Mucosa of stomach (tissue), 1 donor: ENCODE measurements around the gene WSCD2.

Source experiments
- H3K27me3 ChIP-seq: one replicate; pipeline ENCODE4 v1.7.0; 2013; ENCODE audit warnings: mild to moderate bottlenecking, low read length; ENCODE audit not compliant: control insufficient read depth, insufficient read depth
- H3K36me3 ChIP-seq: one replicate; pipeline ENCODE4 v1.7.0; 2013; ENCODE audit warnings: low read length; ENCODE audit not compliant: control insufficient read depth, insufficient read depth
- H3K4me1 ChIP-seq: one replicate; pipeline ENCODE4 v1.7.0; 2013; ENCODE audit warnings: mild to moderate bottlenecking, low read length; ENCODE audit not compliant: control insufficient read depth, insufficient read depth
- H3K4me3 ChIP-seq: one replicate; pipeline ENCODE4 v1.7.0; 2013; ENCODE audit warnings: low read length
- H3K9ac ChIP-seq: one replicate; pipeline ENCODE4 v1.7.0; 2013; ENCODE audit warnings: mild to moderate bottlenecking, low read length, moderate library complexity
- H3K9me3 ChIP-seq: one replicate; pipeline ENCODE4 v1.7.0; 2013; ENCODE audit warnings: mild to moderate bottlenecking, low read length, moderate library complexity; ENCODE audit not compliant: control insufficient read depth
- donor health status: Pancreatic carcinoma.

WSCD2 gene

GRCh38 chr12:108112832-108113556 lies 16.1 kb upstream of the WSCD2 start:
- Histone ChIP-seq H3K27me3 (no peaks in the 10 kb centered on the region), H3K4me3 (no peak overlapping the region), H3K9me3 (no peaks in the 10 kb centered on the region), H3K36me3 (no peaks in the 10 kb centered on the region), H3K9ac (no peak overlapping the region), H3K4me1 (peaks cover 23% of the 10 kb centered on the region)

GRCh38 chr12:108115123-108116121 lies 13.7 kb upstream of the WSCD2 start:
- H3K9ac ChIP-seq = no peak overlapping the region
- H3K4me1 ChIP-seq = peaks cover 42% of the 10 kb centered on the region

GRCh38 chr12:108116254-108116653 lies 12.8 kb upstream of the WSCD2 start:
- Histone ChIP-seq H3K27me3 (no peaks in the 10 kb centered on the region), H3K9me3 (no peaks in the 10 kb centered on the region), H3K4me3 (no peak overlapping the region), H3K9ac (no peak overlapping the region), H3K36me3 (no peaks in the 10 kb centered on the region), H3K4me1 (peaks cover 50% of the 10 kb centered on the region)

More at GRCh38 chr12:108115123-108116121, 13.7 kb upstream of the WSCD2 start:
- H3K36me3 ChIP-seq = no peaks in the 10 kb centered on the region
- H3K9me3 ChIP-seq = no peaks in the 10 kb centered on the region
- no peak overlapping the region for H3K4me3 ChIP-seq
- no peaks in the 10 kb centered on the region for H3K27me3 ChIP-seq

GRCh38 chr12:108116699-108117098 lies 12.4 kb upstream of the WSCD2 start:
- Histone ChIP-seq H3K9ac (no peak overlapping the region), H3K36me3 (no peaks in the 10 kb centered on the region)

GRCh38 chr12:108117163-108117849 lies 11.8 kb upstream of the WSCD2 start:
- H3K36me3 ChIP-seq = no peaks in the 10 kb centered on the region
- no peak overlapping the region for H3K4me3 ChIP-seq
- H3K9ac ChIP-seq = no peak overlapping the region
- H3K9me3 ChIP-seq = no peaks in the 10 kb centered on the region
- no peaks in the 10 kb centered on the region for H3K27me3 ChIP-seq
- H3K4me1 ChIP-seq = peaks cover 51% of the 10 kb centered on the region

More at GRCh38 chr12:108116699-108117098, 12.4 kb upstream of the WSCD2 start:
- Histone ChIP-seq H3K27me3 (no peaks in the 10 kb centered on the region), H3K4me3 (no peak overlapping the region), H3K4me1 (peaks cover 51% of the 10 kb centered on the region), H3K9me3 (no peaks in the 10 kb centered on the region)

GRCh38 chr12:108117902-108118301 lies 11.2 kb upstream of the WSCD2 start:
- Histone ChIP-seq H3K9ac (no peak overlapping the region), H3K4me3 (no peak overlapping the region), H3K4me1 (peaks cover 51% of the 10 kb centered on the region), H3K27me3 (no peaks in the 10 kb centered on the region), H3K9me3 (no peaks in the 10 kb centered on the region), H3K36me3 (no peaks in the 10 kb centered on the region)

GRCh38 chr12:108119126-108119973 lies 9.7 kb upstream of the WSCD2 start:
- Histone ChIP-seq H3K27me3 (no peaks in the 10 kb centered on the region), H3K4me1 (peaks cover 47% of the 10 kb centered on the region), H3K9ac (peak overlapping the region; percentile 63), H3K4me3 (peak overlapping the region; percentile 21), H3K36me3 (no peaks in the 10 kb centered on the region), H3K9me3 (no peaks in the 10 kb centered on the region)

GRCh38 chr12:108119974-108120862 lies 8.9 kb upstream of the WSCD2 start:
- H3K4me3 ChIP-seq = peak overlapping the region; percentile 21
- H3K9me3 ChIP-seq = no peaks in the 10 kb centered on the region
- no peaks in the 10 kb centered on the region for H3K27me3 ChIP-seq
- no peaks in the 10 kb centered on the region for H3K36me3 ChIP-seq
- H3K9ac ChIP-seq = peak overlapping the region; percentile 45
- H3K4me1 ChIP-seq = peaks cover 43% of the 10 kb centered on the region

- Histone ChIP-seq H3K27me3 (no peaks in the 10 kb centered on the region), H3K9me3 (no peaks in the 10 kb centered on the region), H3K36me3 (no peaks in the 10 kb centered on the region), H3K4me1 (peaks cover 43% of the 10 kb centered on the region), H3K4me3 (no peak overlapping the region), H3K9ac (no peak overlapping the region)
Observed at GRCh38 chr12:108120863-108121165, 8.3 kb upstream of the WSCD2 start.

GRCh38 chr12:108121320-108121719 lies 7.8 kb upstream of the WSCD2 start:
- Histone ChIP-seq H3K27me3 (no peaks in the 10 kb centered on the region), H3K9ac (no peak overlapping the region), H3K4me1 (peaks cover 39% of the 10 kb centered on the region), H3K4me3 (no peak overlapping the region), H3K9me3 (no peaks in the 10 kb centered on the region), H3K36me3 (no peaks in the 10 kb centered on the region)
